Measurements from ENCODE around the gene RBM20.
"Not testable (repeated sequence)": the region's sequence is repeated elsewhere in the genome, so short reads cannot be mapped to it uniquely, and the experiment has no call there.

RBM20 gene

DNA sequence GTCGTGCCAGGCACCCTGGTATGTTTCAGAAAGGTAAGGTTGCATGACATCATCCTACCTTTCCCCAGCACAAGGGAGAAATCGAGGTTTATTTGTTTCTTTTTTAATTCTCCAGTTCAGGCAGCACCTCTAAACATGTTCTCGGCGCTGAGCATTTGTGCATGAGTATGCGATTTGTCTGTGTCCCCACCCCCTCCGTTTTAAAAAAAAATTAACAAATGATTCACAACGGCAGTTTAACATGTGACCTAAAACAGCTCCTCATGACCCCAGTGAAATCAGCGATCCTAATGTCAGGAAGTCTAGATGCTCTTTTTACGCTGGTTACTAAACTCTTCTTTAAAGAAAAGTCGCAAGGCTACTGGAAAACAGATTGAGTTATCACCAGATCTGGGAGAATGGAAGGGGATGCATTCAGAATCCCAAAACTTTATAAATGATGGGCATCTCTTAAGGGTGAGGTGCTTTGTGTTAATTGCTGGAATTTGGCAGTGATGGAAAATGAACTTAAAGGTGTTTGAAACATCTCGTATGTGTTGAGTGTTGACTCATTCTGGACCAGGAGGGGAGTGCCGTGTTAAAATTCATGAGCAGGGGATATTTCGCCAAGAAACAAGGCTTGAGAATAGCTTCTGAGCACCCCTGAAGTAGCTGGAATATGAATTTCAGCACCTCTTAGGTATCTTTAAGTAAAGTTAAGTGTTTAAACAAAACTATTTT is 120.8 kb downstream of the RBM20 start:
- DNase-seq, result no peak
- Histone ChIP-seq H3F3A (ENCODE audit: insufficient read depth, low read length) (no peaks in the 10 kb centered on the region), H3K36me3 (replicated peaks; ENCODE audit: insufficient read depth, low read length) (no peaks in the 10 kb centered on the region), H3K27ac (ENCODE audit: low read length) (no peak overlapping the region), H3K79me2 (ENCODE audit: low read length) (no peaks in the 10 kb centered on the region), H3K4me1 (ENCODE audit: low read length) (peaks cover 14% of the 10 kb centered on the region), H4K20me1 (ENCODE audit: insufficient read depth, low read length) (no peaks in the 10 kb centered on the region), H3K9ac (ENCODE audit: low read length) (no peak overlapping the region), H3K9me3 (replicated peaks; ENCODE audit: insufficient read depth, low read length) (no peaks in the 10 kb centered on the region), H3K4me3 (ENCODE audit: low read length) (no peak overlapping the region), H3K4me2 (ENCODE audit: low read depth, low read length) (no peak overlapping the region), H2AFZ (ENCODE audit: low read length) (no peak overlapping the region), H3K9me2 (replicated peaks; ENCODE audit: insufficient read depth, low read length) (no peaks in the 10 kb centered on the region), H3K27me3 (replicated peaks; ENCODE audit: insufficient read depth, low read length) (peaks cover 5% of the 10 kb centered on the region; the same call in 1 of the 2 replicates)
- TF ChIP-seq EZH2phosphoT487 (IDR thresholded peaks at IDR 0.05; ENCODE audit: low read length) (no peak), EZH2 (optimal IDR thresholded peaks at IDR 0.05; ENCODE audit: low read depth, low read length) (no peak), CTCF (IDR thresholded peaks at IDR 0.05; ENCODE audit: low read length) (no peak)

GRCh38 chr10:110765513-110766319 is 121.6 kb downstream of the RBM20 start:
- H3K9me2 ChIP-seq (replicated peaks; ENCODE audit: insufficient read depth, low read length), result no peaks in the 10 kb centered on the region
- DNase-seq, result peak; percentile 66
- H3K79me2 ChIP-seq (ENCODE audit: low read length), result no peaks in the 10 kb centered on the region
- no peak for TF ChIP-seq EZH2 (optimal IDR thresholded peaks at IDR 0.05; ENCODE audit: low read depth, low read length)
- TF ChIP-seq CTCF (IDR thresholded peaks at IDR 0.05; ENCODE audit: low read length), result no peak
- no peak for TF ChIP-seq EZH2phosphoT487 (IDR thresholded peaks at IDR 0.05; ENCODE audit: low read length)
- peaks cover 14% of the 10 kb centered on the region for H3K4me1 ChIP-seq (ENCODE audit: low read length)
- no peak overlapping the region for H3K4me3 ChIP-seq (ENCODE audit: low read length)
- H2AFZ ChIP-seq (ENCODE audit: low read length), result no peak overlapping the region
- H3K36me3 ChIP-seq (replicated peaks; ENCODE audit: insufficient read depth, low read length), result no peaks in the 10 kb centered on the region
- no peak overlapping the region for H3K9ac ChIP-seq (ENCODE audit: low read length)
- H3K9me3 ChIP-seq (replicated peaks; ENCODE audit: insufficient read depth, low read length), result no peaks in the 10 kb centered on the region
- peaks cover 5% of the 10 kb centered on the region; the same call in 1 of the 2 replicates for H3K27me3 ChIP-seq (replicated peaks; ENCODE audit: insufficient read depth, low read length)
- H3K27ac ChIP-seq (ENCODE audit: low read length), result no peak overlapping the region
- H3K4me2 ChIP-seq (ENCODE audit: low read depth, low read length), result no peak overlapping the region
- no peaks in the 10 kb centered on the region for H3F3A ChIP-seq (ENCODE audit: insufficient read depth, low read length)
- H4K20me1 ChIP-seq (ENCODE audit: insufficient read depth, low read length), result no peaks in the 10 kb centered on the region

DNA sequence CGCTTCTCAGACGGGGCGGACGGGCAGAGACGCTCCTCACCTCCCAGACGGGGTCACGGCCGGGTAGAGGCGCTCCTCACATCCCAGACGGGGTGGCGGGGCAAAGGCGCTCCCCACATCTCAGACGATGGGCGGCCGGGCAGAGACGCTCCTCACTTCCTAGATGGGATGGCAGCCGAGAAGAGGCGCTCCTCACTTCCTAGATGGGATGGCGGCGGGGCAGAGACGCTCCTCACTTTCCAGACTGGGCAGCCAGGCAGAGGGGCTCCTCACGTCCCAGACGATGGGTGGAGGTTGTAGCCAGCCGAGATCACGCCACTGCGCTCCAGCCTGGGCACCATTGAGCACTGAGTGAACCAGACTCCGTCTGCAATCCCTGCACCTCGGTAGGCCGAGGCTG is 123.5 kb downstream of the RBM20 start:
- not testable (repeated sequence) for H3K79me2 ChIP-seq (ENCODE audit: low read length); H3K27ac ChIP-seq (ENCODE audit: low read length); DNase-seq; H2AFZ ChIP-seq (ENCODE audit: low read length); H4K20me1 ChIP-seq (ENCODE audit: insufficient read depth, low read length); H3F3A ChIP-seq (ENCODE audit: insufficient read depth, low read length); H3K9me2 ChIP-seq (replicated peaks; ENCODE audit: insufficient read depth, low read length); H3K9me3 ChIP-seq (replicated peaks; ENCODE audit: insufficient read depth, low read length); H3K36me3 ChIP-seq (replicated peaks; ENCODE audit: insufficient read depth, low read length); H3K4me2 ChIP-seq (ENCODE audit: low read depth, low read length); H3K27me3 ChIP-seq (replicated peaks; ENCODE audit: insufficient read depth, low read length); H3K4me3 ChIP-seq (ENCODE audit: low read length); H3K9ac ChIP-seq (ENCODE audit: low read length)
- H3K4me1 ChIP-seq (ENCODE audit: low read length), result peaks cover 14% of the 10 kb centered on the region

DNA sequence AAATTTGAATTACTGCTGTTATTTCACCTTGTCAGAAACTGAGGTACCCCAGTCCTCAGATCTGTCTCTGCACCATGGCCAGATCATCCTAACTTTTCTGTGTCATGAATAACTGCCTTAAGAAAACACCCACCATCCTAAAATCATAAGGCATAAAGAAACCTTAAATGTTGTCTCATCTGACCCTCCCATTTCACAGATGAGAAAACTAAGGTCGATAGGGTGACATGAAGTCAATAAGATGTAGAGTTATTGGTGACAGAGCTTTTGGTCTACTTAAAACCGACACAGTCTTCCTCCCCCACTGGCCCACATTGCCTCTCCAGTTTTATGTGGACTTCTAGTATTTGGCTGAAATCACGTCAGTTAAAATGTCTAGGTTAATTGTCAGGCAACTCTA is 126.1 kb downstream of the RBM20 start:
- peaks cover 14% of the 10 kb centered on the region for H3K4me1 ChIP-seq (ENCODE audit: low read length)
- H3K9me3 ChIP-seq (replicated peaks; ENCODE audit: insufficient read depth, low read length), result no peaks in the 10 kb centered on the region
- H3K27ac ChIP-seq (ENCODE audit: low read length), result no peak overlapping the region
- H3K4me3 ChIP-seq (ENCODE audit: low read length), result no peak overlapping the region
- H4K20me1 ChIP-seq (ENCODE audit: insufficient read depth, low read length), result no peaks in the 10 kb centered on the region
- no peak overlapping the region for H2AFZ ChIP-seq (ENCODE audit: low read length)
- no peak overlapping the region for H3K9ac ChIP-seq (ENCODE audit: low read length)
- H3K36me3 ChIP-seq (replicated peaks; ENCODE audit: insufficient read depth, low read length), result no peaks in the 10 kb centered on the region
- H3K27me3 ChIP-seq (replicated peaks; ENCODE audit: insufficient read depth, low read length), result no peaks in the 10 kb centered on the region
- no peaks in the 10 kb centered on the region for H3F3A ChIP-seq (ENCODE audit: insufficient read depth, low read length)
- H3K79me2 ChIP-seq (ENCODE audit: low read length), result no peaks in the 10 kb centered on the region
- no peaks in the 10 kb centered on the region for H3K9me2 ChIP-seq (replicated peaks; ENCODE audit: insufficient read depth, low read length)
- DNase-seq, result no peak
- no peak overlapping the region for H3K4me2 ChIP-seq (ENCODE audit: low read depth, low read length)
- TF ChIP-seq EZH2 (optimal IDR thresholded peaks at IDR 0.05; ENCODE audit: low read depth, low read length) (no peak), EZH2phosphoT487 (IDR thresholded peaks at IDR 0.05; ENCODE audit: low read length) (no peak), CTCF (IDR thresholded peaks at IDR 0.05; ENCODE audit: low read length) (no peak)

All from MM.1S (cell line).